ENCODE data around the gene LMNTD2.

The LMNTD2 gene

GRCh38 chr11:554428-555226 is 5.9 kb downstream of the LMNTD2 start:
- peak; percentile 46 to 62 for DNase-seq (ENCODE audit: low read depth in 2 of 2)

DNA sequence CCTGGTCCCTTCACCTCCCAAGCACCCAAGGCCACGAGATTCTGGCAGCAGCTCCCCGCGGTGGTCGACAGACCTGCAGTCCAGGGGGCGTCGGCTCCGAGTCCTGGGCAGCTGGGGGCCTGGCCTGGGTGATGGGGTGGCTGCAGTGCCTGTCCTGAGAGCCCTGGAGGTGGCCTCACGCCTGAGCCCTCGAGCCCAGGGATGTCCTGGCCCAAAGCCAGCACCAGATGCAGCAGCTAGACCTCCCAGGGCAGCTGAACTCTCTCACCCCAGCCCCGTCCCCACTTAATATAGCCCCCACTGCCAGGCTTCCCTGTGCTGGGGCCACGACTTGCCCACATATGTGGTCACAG is 6.6 kb downstream of the LMNTD2 start:
- DNase-seq (ENCODE audit: low read depth in 2 of 2) = no peak

DNA sequence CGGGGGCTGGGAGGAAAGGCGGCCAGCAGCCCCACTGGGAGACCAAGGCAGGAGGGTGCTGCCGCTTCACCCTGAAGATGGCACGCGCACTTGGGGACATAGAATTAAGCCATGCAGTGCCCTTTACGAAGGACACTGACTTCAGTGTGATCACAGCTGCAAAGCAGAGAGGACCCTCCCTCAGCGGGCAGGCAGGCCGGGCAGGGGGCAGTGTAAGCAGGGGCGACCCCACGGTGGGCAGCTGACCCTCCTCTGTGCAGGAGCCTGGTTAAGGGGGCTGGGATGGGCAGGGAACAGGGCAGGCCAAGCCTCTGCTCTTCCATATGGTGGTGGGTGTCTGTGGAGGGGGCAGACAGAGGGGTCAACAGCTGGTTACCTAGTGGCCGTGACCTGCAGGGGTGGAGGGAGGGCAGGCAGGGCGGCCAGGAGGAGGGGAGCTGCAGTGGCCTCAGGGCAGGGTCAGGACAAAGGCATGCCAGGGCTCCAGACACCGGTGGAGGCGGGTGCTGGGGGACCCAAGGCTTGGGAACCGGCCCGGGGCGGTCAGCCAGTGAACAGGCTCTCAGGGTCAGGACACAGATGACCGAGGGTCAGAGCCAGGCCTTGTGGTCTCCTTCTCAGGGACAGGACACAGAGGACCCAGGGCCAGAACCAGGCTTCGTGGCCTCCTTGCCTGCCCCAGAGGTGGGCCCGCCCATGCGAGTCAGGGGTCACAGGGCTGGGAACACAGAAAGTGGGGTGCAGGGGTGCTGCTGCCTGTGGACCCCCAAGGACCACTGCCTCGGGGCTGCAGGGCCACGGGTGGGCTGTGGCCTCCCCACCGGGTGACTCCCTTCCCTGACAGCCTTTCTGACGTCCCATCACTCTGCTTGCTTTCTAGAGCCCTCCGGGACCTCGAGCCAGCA is 7.2 kb downstream of the LMNTD2 start:
- no peak for DNase-seq (ENCODE audit: low read depth in 2 of 2)

GRCh38 chr11:551596-551995 is 8.9 kb downstream of the LMNTD2 start:
- no peak for DNase-seq (ENCODE audit: low read depth in 2 of 2)

GRCh38 chr11:551131-551530 is 9.4 kb downstream of the LMNTD2 start:
- no peak for DNase-seq (ENCODE audit: low read depth in 2 of 2)

- DNase-seq (ENCODE audit: low read depth in 2 of 2) = no peak
These were observed 9.8 kb downstream of the LMNTD2 start for GRCh38 chr11:550746-551085.

- DNase-seq (ENCODE audit: low read depth in 2 of 2) = no peak
These were observed 10.4 kb downstream of the LMNTD2 start for GRCh38 chr11:550021-550745.

- DNase-seq (ENCODE audit: low read depth in 2 of 2) = no peak
These were observed 11.6 kb downstream of the LMNTD2 start for GRCh38 chr11:548700-549603.

DNA sequence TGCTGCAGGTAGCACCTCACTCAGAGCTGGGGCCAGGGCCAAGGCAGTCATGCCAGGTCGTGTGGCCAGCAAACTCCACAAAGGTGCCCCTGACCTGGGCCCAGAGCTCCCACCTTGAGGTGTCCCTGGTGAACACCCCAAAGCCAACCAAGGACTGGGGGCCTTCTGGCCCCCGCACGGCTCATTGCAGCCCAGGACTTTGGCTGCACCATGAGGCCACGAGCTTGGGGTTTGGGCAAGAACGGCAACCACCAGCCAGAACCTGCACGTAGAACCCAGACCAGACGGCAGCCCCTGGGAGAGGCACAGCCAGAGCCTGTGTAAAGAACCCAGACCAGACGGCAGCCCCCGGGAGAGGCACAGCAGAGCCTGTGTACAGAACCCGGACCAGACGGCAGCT is 15.4 kb downstream of the LMNTD2 start:
- DNase-seq (ENCODE audit: low read depth in 2 of 2) = no peak

DNA sequence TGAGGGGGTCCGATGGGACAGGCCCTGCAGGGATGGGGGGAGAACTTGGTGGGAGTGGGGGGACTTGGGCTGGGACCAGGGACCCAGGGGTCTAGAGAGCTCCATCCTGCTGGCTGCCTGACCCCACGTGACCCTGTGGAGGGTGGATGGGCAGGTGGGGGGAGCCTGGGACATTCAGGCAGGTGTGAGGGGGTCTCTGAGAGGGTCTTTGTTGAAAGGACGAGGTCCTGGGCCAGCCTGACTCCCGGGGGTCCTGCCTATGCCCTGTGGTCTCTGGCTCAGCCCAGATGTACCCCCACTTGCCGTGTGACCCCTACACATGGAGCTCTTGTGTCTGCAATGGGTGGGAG is 15.7 kb downstream of the LMNTD2 start:
- no peak for DNase-seq (ENCODE audit: low read depth in 2 of 2)

GRCh38 chr11:541433-541885 is 19.1 kb downstream of the LMNTD2 start:
- no peak for DNase-seq (ENCODE audit: low read depth in 2 of 2)

- DNase-seq (ENCODE audit: low read depth in 2 of 2) = no peak
These were observed 19.7 kb downstream of the LMNTD2 start for GRCh38 chr11:540583-541432.

DNA sequence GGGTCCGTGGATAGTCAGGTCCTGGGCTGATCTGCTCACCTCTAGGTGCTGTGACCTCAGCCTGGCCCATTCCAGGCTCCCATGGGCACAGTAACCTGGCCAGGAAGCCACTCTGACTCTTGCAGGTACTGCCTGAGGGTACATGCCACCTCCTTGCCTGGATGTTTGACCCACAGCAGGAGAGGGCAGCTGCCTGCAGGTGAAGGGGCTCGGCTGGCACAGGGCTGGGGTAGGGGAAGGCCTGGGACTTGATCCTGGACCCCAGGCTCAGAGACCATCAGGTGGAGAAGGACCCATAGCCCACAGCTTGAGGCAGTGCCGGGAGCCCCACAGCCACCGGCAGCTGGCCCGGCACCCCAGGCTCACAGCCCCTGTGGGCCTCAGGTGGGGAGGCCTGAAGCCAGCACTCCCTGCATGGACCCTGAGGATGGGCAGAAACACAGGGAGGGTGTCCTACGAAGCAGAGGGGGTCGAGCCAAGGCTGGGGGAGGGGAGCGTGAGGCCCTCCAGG is 20.5 kb downstream of the LMNTD2 start:
- DNase-seq (ENCODE audit: low read depth in 2 of 2) = no peak

GRCh38 chr11:538431-539051 is 22.0 kb downstream of the LMNTD2 start:
- no peak for DNase-seq (ENCODE audit: low read depth in 2 of 2)

- DNase-seq (ENCODE audit: low read depth in 2 of 2) = no peak
These were observed 22.7 kb downstream of the LMNTD2 start for GRCh38 chr11:537622-538430.

DNA sequence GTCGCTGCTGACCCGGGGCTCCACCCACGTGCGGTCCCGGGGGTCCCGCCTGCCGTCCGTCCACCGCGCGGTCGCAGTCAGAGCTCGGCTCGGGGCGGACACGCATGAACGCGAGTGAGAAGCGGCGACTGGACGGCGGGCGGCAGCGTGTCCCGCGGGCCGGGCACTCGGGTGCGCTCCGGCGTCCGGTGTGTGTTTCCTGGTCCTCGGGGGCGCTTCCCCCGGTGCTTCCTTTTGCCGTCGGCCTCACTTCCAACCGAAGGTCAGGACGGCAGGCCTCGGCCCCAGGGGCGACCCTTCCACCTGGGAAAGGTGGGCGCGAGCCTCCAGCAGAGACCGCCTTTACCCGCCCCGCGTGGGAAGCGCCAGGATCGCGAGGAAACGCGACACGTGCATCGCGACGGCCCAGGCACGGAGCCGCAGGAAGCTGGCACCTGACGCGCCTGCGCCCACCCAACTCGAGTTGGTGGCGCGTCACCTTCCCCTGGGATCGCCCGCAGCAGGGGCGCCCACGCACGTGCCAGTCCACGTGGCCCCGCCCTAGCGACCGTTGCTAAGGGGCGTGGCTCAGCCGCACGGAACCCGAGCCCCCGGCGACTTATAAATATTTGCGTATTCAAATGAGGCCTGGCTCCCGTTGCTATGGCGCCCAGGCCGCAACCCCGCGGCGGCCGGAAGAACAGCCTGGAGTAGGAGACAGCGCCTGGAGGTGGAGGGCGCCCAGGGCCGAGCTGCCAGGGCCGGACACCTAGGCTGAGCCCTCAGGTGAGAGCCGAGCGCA is 23.5 kb downstream of the LMNTD2 start, which contains the start of gene LRRC56:
TSS of gene LRRC56 (plus strand) at position 687 of the 781 bp plus-strand sequence. CDS start 3,158 bp downstream, outside the sequence.
- peak; percentile 88 to 89 for DNase-seq (ENCODE audit: low read depth in 2 of 2)

DNA sequence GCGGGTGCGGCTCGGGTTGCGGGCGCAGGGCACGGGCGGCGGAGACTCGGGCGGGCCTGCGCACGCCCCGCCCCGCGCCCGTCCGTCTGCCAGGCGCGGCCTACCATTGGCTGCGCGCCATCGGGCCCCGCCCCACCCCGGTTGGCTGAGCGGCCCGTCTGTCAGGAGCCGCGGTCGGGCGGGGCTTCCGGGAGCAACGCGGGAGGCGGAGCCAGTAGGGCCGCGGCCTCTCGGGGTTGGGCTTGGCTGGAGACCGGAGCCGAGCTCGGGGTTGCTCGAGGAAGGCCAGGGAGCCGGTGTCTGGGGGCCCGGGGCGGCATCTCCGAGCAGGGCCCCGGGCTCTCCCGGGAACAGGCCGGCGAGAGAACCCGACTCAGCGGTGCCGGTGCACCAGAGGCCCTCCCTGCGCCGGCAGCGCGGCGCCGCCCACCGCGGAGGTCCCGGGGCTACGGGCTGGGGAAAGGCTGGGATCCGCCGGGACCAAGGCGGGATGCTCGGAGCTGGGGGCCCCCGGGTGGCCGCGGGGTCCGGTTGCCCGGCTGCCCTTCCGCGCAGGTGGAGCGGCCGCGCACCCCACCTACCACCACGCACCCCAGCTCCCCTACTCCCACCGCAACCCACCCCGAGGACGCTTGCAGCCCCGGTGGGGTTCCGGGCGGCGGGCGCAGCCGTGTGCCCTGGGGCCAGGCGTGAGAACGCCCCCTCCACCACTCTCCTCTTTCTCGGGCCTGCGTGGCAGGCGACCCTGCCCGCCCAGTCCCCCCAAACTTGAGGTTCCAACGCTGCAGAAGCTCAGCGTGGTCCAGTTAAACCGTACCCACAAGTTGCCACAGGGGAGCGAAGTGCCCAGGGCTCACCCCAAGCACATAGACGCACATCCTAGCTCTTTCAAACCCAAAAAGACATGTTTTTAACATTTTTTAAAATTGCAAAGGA is 24.8 kb downstream of the LMNTD2 start, which contains the start of gene HRAS:
TSS of gene HRAS (minus strand) at position 58 of the 936 bp plus-strand sequence.
- DNase-seq (ENCODE audit: low read depth in 2 of 2) = peak; percentile 93 to 97
